Measurements from ENCODE around the gene LCE3D. TPM values are rescaled to one million over a fixed set of nuclear protein-coding genes. Genes with fewer than 3 reads are reported as not detected.

LCE3D gene
- total RNA-seq, 1 experiment from 2014 or later, result not detected

DNA sequence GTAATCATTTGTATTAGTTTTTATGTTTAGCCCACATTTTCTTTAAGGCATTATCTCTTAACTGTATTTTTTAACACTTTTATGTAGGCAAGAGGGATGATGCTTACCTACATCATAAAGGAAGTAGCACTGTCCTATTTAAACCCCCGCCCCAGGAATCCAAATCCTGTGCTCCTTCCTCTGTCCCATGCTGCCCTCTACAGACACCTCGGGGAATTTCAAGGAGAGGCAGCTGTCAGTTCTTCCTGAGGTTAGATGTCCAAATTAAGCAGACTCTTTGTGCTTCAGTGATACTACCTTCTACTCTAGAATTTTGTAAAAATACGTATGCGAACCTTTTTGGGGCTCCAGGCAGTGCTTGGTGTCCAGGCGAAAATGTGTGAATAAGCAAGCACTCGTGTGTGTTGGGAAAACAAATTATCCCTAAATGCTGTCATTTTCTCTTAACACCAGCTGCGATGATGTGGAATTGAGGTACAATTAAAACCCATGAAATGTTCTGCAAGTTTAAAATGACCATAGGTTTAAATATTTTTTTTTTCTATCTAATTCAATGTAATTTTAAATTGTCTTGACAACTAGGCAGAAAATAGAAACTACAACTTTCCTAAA, 46.9 kb downstream of the LCE3D start (continued):
- TF ChIP-seq, protein P1, sequence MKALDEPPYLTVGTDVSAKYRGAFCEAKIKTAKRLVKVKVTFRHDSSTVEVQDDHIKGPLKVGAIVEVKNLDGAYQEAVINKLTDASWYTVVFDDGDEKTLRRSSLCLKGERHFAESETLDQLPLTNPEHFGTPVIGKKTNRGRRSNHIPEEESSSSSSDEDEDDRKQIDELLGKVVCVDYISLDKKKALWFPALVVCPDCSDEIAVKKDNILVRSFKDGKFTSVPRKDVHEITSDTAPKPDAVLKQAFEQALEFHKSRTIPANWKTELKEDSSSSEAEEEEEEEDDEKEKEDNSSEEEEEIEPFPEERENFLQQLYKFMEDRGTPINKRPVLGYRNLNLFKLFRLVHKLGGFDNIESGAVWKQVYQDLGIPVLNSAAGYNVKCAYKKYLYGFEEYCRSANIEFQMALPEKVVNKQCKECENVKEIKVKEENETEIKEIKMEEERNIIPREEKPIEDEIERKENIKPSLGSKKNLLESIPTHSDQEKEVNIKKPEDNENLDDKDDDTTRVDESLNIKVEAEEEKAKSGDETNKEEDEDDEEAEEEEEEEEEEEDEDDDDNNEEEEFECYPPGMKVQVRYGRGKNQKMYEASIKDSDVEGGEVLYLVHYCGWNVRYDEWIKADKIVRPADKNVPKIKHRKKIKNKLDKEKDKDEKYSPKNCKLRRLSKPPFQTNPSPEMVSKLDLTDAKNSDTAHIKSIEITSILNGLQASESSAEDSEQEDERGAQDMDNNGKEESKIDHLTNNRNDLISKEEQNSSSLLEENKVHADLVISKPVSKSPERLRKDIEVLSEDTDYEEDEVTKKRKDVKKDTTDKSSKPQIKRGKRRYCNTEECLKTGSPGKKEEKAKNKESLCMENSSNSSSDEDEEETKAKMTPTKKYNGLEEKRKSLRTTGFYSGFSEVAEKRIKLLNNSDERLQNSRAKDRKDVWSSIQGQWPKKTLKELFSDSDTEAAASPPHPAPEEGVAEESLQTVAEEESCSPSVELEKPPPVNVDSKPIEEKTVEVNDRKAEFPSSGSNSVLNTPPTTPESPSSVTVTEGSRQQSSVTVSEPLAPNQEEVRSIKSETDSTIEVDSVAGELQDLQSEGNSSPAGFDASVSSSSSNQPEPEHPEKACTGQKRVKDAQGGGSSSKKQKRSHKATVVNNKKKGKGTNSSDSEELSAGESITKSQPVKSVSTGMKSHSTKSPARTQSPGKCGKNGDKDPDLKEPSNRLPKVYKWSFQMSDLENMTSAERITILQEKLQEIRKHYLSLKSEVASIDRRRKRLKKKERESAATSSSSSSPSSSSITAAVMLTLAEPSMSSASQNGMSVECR (CRISPR knock-in tag; IDR thresholded peaks at IDR 0.05; ENCODE audit: borderline replicate concordance), result no peak
- TF ChIP-seq FOXJ3 (CRISPR knock-in tag; IDR thresholded peaks at IDR 0.05; ENCODE audit: borderline replicate concordance), result no peak
- no peak for TF ChIP-seq PRRX2 (CRISPR knock-in tag; IDR thresholded peaks at IDR 0.05)
- no peak for TF ChIP-seq ESRRA (CRISPR knock-in tag; IDR thresholded peaks at IDR 0.05; ENCODE audit: borderline replicate concordance)
- TF ChIP-seq, protein P2, sequence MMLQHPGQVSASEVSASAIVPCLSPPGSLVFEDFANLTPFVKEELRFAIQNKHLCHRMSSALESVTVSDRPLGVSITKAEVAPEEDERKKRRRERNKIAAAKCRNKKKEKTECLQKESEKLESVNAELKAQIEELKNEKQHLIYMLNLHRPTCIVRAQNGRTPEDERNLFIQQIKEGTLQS (CRISPR knock-in tag; conservative IDR thresholded peaks at IDR 0.05), result no peak
- TF ChIP-seq HMGA2 (CRISPR knock-in tag; IDR thresholded peaks at IDR 0.05), result no peak
- TF ChIP-seq, protein P3, sequence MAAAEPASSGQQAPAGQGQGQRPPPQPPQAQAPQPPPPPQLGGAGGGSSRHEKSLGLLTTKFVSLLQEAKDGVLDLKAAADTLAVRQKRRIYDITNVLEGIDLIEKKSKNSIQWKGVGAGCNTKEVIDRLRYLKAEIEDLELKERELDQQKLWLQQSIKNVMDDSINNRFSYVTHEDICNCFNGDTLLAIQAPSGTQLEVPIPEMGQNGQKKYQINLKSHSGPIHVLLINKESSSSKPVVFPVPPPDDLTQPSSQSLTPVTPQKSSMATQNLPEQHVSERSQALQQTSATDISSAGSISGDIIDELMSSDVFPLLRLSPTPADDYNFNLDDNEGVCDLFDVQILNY (CRISPR knock-in tag; IDR thresholded peaks at IDR 0.05), result no peak
- no peak for TF ChIP-seq SMAD4 (CRISPR knock-in tag; IDR thresholded peaks at IDR 0.05)
- no peak for TF ChIP-seq TP53 (CRISPR knock-in tag; IDR thresholded peaks at IDR 0.05)

Other genes starting within 250 kb of the LCE3D start
- gene FLG2, start 220.5 kb downstream of the LCE3D start, total RNA-seq (2021), result not detected in 3 replicates
- gene CRNN, start 166.3 kb downstream of the LCE3D start, total RNA-seq (2021), result not detected in 3 replicates
- not detected in 3 replicates for gene LCE5A, start 69.7 kb downstream of the LCE3D start, total RNA-seq (2021)
- not detected in 3 replicates for gene CRCT1, start 66.0 kb downstream of the LCE3D start, total RNA-seq (2021)
- not detected in 3 replicates for gene LCE3E, start 13.7 kb downstream of the LCE3D start, total RNA-seq (2021)
- not detected in 3 replicates for gene LCE3C, start 19.7 kb upstream of the LCE3D start, total RNA-seq (2021)
- not detected in 3 replicates for gene LCE3B, start 33.3 kb upstream of the LCE3D start, total RNA-seq (2021)
- not detected in 3 replicates for gene LCE3A, start 42.6 kb upstream of the LCE3D start, total RNA-seq (2021)
- gene LCE2D, start 82.9 kb upstream of the LCE3D start, total RNA-seq (2021), result not detected in 3 replicates
- gene LCE2C, start 94.8 kb upstream of the LCE3D start, total RNA-seq (2021), result not detected in 3 replicates
- not detected in 3 replicates for gene LCE2B, start 105.6 kb upstream of the LCE3D start, total RNA-seq (2021)
- not detected in 3 replicates for gene LCE2A, start 117.8 kb upstream of the LCE3D start, total RNA-seq (2021)
- not detected in 3 replicates for gene LCE4A, start 127.6 kb upstream of the LCE3D start, total RNA-seq (2021)
- not detected in 3 replicates for gene KPRP, start 177.5 kb upstream of the LCE3D start, total RNA-seq (2021)
- gene LCE1F, start 194.6 kb upstream of the LCE3D start, total RNA-seq (2021), result not detected in 3 replicates
- gene LCE1E, start 205.7 kb upstream of the LCE3D start, total RNA-seq (2021), result not detected in 3 replicates
- gene LCE1D, start 216.2 kb upstream of the LCE3D start, total RNA-seq (2021), result not detected in 3 replicates
- not detected in 3 replicates for gene LCE1C, start 226.1 kb upstream of the LCE3D start, total RNA-seq (2021)
- not detected in 3 replicates for gene LCE1B, start 231.5 kb upstream of the LCE3D start, total RNA-seq (2021)
- gene LCE1A, start 247.0 kb upstream of the LCE3D start, total RNA-seq (2021), result not detected in 3 replicates

Measured in WTC11 (cell line).